Cardiac fibroblast (primary cell): ENCODE measurements around the gene GCNA.
"Not testable (repeated sequence)": the region's sequence is repeated elsewhere in the genome, so short reads cannot be mapped to it uniquely, and the experiment has no call there.

Experiments used
- DNase-seq, 2 donors: peaks; one replicate each; pipeline versions ENCODE4 v3.0.0 to v3.0.0-alpha.2; 2010; ENCODE audit warnings: low read depth in 2 of 2
- H3K4me3 ChIP-seq, 2 donors: replicated peaks in 1 of 2; 1 replicate in 1 of 2; 2 replicates in 1 of 2; pipeline ENCODE4 v1.5.1; 2011; ENCODE audit warnings: low read depth in 2 of 2, low read length in 2 of 2, mild to moderate bottlenecking in 2 of 2, moderate library complexity in 1 of 2
- TF ChIP-seq, protein P1 (sequence below): IDR thresholded peaks from one replicate; pipeline ENCODE4 v1.5.1; 2011; ENCODE audit warnings: low read depth, mild to moderate bottlenecking, low read length, inconsistent platforms

Gene GCNA

DNA sequence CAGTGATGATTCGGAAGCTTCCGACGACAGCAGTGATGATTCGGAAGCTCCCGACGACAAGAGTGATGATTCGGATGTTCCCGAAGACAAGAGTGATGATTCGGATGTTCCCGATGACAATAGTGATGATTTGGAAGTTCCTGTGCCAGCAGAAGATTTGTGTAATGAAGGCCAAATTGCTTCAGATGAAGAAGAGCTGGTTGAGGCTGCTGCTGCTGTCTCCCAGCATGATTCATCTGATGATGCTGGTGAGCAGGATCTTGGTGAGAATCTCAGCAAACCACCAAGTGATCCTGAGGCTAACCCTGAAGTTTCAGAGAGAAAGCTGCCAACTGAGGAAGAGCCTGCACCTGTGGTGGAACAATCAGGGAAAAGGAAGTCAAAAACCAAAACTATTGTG, 25.9 kb downstream of the GCNA start:
- DNase-seq, result peak in 1 of 2 donors; percentile 60
- TF ChIP-seq, protein P1, sequence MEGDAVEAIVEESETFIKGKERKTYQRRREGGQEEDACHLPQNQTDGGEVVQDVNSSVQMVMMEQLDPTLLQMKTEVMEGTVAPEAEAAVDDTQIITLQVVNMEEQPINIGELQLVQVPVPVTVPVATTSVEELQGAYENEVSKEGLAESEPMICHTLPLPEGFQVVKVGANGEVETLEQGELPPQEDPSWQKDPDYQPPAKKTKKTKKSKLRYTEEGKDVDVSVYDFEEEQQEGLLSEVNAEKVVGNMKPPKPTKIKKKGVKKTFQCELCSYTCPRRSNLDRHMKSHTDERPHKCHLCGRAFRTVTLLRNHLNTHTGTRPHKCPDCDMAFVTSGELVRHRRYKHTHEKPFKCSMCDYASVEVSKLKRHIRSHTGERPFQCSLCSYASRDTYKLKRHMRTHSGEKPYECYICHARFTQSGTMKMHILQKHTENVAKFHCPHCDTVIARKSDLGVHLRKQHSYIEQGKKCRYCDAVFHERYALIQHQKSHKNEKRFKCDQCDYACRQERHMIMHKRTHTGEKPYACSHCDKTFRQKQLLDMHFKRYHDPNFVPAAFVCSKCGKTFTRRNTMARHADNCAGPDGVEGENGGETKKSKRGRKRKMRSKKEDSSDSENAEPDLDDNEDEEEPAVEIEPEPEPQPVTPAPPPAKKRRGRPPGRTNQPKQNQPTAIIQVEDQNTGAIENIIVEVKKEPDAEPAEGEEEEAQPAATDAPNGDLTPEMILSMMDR, result no peak

DNA sequence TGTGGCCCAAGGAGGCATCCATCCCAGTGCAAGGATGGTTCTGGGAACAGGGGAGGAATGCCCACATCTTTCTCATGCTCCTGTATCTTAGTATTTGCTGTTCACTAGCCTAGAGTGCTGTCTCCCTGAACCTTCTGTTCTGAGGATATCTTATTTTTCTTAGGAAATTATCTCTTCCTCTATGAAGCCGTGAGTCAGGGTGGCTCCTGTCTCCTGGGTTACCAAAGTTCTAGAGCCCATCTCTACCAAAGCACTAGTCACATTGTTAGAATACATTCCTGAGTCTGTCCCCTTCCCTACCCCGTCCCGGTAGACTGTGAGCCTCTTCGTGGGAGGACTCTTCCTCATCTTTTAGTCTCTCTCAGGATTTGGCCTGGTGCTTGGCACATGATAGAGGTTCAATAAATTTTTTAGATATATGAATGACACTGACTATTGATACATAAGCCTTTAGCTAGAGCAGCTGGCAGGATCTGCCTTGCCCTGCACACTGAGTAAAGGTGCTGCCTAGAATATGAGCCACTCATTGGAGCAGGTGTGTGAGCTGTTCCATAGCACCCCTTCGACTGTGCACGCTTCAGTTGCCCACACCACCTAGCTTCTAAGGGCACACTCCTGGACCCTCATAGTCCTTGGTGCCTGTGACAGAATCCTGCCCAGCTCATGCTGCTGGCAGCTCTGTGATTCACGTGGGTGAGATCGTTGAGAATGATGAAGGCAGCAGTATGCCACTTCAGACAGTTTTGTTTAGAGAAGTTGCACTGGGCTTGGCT, 26.7 kb downstream of the GCNA start:
- TF ChIP-seq, protein P1, result no peak
- DNase-seq, result no peak
- no peak overlapping the region for H3K4me3 ChIP-seq

More for the DNA sequence above, 25.9 kb downstream of the GCNA start:
- no peak overlapping the region for H3K4me3 ChIP-seq

DNA sequence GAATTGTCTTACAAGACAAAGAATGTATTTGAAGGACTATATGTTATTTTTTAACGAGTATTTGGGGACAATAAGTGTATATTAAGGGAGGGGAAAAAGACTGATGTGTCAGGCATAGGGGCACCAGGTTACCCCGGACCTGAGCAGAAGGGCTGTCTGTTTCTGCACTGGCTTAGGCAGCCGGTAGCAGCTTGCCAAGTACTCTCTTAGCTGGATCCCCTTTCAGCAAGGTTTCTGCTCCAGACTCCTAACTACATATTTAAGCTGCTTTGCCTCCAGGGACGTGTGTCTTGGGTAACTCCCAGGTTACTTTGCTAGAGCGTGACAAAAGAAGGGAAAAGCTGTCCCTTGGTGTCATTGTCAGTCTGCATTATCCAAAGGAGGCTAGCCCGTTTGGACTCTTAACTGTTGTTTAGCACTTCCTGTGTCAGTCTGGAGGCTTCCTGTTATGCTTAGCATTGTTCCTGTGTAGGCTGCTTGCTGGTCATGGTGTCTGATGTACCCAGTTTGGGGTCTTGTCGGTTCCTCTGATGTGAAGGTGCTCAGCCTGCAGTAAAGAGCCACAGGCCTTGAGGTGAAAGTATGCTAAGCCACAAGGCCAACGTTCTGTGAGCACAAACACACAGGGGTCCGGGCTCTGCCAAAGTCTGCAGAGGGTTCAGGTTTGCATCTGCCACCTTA, 28.4 kb downstream of the GCNA start:
- DNase-seq, result no peak
- TF ChIP-seq, protein P1, result no peak
- no peak overlapping the region for H3K4me3 ChIP-seq

DNA sequence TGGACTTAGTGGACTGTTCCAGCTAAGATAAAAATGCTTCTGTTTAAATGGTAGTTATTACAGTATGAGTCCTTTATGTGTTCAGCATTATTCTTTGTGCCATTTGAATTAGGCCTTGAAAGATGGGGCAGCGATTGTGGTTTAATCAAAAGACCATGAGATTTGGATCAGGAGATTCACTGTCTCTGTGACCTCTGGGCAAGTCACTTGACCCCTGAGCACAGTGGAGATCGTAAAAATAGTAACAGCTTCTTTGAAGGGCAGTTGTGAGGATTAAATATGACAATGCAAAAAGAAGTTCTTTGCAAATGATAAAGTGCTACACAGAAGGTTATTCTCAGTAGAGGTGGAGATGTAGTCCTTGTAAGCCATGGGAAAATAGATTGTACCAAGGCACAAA, 29.3 kb downstream of the GCNA start:
- DNase-seq, result no peak
- TF ChIP-seq, protein P1, result no peak
- no peak overlapping the region for H3K4me3 ChIP-seq

DNA sequence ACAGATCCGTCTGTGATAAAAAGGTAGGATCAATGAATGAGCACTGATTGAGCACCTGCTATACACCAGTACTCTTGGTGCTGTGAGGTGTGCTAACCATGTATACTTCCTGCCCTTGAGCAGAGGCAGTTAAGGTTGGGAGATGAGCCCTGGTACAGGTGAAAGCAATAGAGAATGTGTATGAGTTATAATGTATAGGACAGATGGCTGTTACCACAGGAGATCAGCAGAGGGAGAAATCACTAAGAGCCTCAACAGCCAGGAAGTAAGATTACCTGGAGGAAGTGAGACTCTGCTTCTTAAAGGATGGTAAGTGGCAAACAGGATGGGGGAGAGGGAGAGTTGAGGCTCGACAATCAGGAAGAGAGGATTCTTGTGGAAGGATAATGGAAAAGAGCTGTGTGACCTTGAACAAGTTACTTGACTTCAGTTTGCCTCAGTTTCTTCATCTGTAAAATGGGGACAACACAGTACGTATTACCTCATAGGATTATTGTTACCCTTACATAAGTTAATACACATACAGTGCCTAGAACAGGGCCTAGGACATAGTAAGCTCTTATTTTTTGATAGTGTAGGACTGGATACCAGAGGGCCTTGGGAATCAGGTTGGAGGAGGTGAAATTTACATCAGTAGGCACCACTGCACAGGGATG, 31.0 kb downstream of the GCNA start:
- TF ChIP-seq, protein P1, result no peak
- no peak for DNase-seq
- H3K4me3 ChIP-seq, result no peak overlapping the region

DNA sequence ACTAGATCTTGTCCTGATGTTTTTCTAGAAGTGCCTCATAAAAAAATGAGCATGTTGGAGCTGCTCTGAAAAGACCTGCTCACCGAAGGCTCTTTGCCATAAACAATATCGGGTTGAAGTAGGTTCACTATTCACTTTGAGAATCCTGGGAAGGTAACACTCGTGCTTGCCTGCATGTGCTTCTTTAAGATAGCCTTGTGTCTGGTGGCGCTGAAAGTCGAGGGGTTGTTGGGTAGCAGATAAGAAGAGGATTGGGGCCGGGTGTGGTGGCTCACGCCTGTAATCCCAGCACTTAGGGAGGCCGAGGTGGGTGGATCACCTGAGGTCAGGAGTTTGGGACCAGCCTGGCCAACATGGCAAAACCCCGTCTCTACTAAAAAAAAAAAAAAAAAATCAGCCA, 33.5 kb downstream of the GCNA start:
- H3K4me3 ChIP-seq, DNase-seq: not testable (repeated sequence)

DNA sequence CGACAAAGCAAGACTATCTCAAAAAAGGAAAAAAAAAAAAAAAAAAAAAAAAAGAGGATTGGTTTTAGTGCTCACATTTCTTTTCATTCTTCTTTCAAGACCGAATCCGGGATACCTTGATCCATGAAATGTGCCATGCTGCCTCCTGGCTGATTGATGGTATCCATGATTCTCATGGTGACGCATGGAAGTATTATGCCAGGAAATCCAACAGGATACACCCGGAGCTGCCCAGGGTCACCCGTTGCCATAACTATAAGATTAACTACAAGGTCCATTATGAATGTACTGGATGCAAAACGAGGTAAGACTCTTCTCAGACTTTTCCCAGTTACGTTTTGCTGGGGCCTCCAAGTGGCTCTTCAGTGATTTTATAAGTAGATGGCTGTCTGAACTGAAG, 34.0 kb downstream of the GCNA start:
- no peak for DNase-seq
- TF ChIP-seq, protein P1, result no peak
- no peak overlapping the region for H3K4me3 ChIP-seq
